ENCODE data around the gene EVX1.

DNA sequence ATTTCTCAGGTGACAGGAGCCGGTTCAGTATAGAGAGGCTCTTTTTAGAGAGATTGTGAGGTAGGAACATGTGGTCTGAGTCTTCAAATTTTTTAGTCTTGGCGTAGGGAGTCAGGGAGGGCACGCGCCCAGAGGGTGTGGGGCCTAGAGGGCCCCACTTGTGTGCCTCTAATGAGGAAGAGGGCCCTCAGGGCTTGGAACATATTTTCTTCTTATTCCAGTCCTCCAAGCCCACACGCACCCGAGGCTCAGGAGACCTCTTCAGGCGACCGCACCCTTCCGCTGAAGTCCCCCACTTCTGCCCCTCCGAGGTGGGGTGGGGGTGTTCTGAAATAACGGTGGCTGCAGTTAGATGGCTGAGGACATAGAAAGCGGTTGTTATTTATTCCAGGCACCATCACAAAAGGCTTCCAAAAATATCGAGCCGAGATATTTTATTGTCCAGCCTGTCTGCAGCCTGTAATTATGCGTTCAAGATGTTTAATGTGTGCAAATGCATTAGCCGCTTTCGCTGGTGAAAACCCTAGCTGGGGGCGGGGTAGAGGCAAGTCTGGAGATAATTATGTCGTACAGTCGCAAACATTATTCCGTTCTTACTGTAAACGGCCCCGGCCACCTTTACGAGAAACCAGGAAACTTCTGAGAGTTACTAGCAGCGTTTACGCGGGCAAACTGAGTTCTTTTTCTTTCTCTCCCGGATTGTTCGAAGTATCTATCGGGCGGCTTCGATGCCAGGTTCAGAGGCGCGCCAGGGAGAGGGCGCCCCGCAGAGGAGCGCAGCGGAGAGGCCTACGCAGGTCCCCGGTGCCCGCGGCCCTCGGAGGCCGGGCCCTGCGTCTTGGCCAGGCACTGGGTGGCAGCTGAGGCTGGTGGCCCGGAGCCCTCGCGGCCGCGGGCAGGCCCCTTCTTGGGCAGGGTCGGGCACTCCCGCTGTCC lies 29.8 kb upstream of the EVX1 start:
- TF ChIP-seq EZH2 (IDR thresholded peaks at IDR 0.05; ENCODE audit: insufficient read depth, poor library complexity, severe bottlenecking) (no peak), EZH2phosphoT487 (IDR thresholded peaks at IDR 0.05; ENCODE audit: insufficient read depth, low read depth) (no peak)

Data from GM23248 (cell line).